Fibroblast of lung (primary cell): ENCODE data around the gene HSP90AB1.

Experiments
- EZH2 ChIP-seq: IDR thresholded peaks from 2 replicates; pipeline ENCODE4 v1.5.1; 2012; ENCODE audit warnings: low read length, control low read depth, mild to moderate bottlenecking; ENCODE audit errors: missing control alignments
- TF ChIP-seq, protein P1 (sequence below), 2 donors: IDR thresholded peaks in 1 of 2; conservative IDR thresholded peaks in 1 of 2; 1 replicate in 1 of 2; 2 replicates in 1 of 2; pipeline ENCODE4 v1.5.1; 2011 to 2012; ENCODE audit warnings: low read length in 2 of 2, control low read depth in 1 of 2, inconsistent platforms in 1 of 2, low read depth in 1 of 2, mild to moderate bottlenecking in 1 of 2

DNA sequence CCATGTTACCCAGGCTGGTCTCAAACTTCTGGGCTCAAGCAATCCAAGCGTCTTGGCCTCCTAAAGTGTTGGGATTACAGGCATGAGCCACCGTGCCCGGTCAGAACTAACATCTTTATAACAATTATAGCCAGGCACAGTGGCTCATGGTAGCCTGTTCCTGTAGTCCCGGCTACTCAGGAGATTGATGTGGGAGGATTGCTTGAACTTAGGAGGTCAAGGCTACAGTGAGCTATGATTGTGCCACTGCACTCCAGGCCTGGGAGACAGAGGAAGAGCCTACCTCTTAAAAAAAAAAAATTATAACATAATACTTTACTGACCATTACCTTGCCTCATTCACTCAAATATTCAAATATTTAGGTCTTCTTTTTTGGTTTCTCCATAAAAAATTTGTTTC, 47.0 kb upstream of the HSP90AB1 start:
- TF ChIP-seq, protein P1, sequence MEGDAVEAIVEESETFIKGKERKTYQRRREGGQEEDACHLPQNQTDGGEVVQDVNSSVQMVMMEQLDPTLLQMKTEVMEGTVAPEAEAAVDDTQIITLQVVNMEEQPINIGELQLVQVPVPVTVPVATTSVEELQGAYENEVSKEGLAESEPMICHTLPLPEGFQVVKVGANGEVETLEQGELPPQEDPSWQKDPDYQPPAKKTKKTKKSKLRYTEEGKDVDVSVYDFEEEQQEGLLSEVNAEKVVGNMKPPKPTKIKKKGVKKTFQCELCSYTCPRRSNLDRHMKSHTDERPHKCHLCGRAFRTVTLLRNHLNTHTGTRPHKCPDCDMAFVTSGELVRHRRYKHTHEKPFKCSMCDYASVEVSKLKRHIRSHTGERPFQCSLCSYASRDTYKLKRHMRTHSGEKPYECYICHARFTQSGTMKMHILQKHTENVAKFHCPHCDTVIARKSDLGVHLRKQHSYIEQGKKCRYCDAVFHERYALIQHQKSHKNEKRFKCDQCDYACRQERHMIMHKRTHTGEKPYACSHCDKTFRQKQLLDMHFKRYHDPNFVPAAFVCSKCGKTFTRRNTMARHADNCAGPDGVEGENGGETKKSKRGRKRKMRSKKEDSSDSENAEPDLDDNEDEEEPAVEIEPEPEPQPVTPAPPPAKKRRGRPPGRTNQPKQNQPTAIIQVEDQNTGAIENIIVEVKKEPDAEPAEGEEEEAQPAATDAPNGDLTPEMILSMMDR (conservative IDR thresholded peaks at IDR 0.05 in 1 of 2, IDR thresholded peaks at IDR 0.05 in 1 of 2; ENCODE audit: low read depth in 1 of 2, low read length in 2 of 2) = no peak
- TF ChIP-seq EZH2 = no peak
